C4-2B (cell line): ENCODE measurements around the gene BIRC3.

Experiments
- CTCF ChIP-seq: fragments of 450-650 bp; conservative IDR thresholded peaks from 2 replicates; pipeline ENCODE4 v1.5.1; 2017; ENCODE audit warnings: mild to moderate bottlenecking
- ZFX ChIP-seq: fragments of 450-650 bp; IDR thresholded peaks from 2 replicates; pipeline ENCODE4 v1.6.1; 2017

- TF ChIP-seq CTCF: no peak
- TF ChIP-seq ZFX: no peak
Measured at GRCh38 chr11:102284008-102284407, 33.3 kb upstream of the BIRC3 start.
